SIG-M5 treated with dmso at 0.1 percent for 504 hours (cell line): ENCODE measurements around the gene IRAK4.
"Not testable (repeated sequence)": the region's sequence is repeated elsewhere in the genome, so short reads cannot be mapped to it uniquely, and the experiment has no call there.

Experiments
- DNase-seq: peaks from one replicate; lab custom pipeline; 2025; ENCODE audit not compliant: unreplicated experiment; lab: John Stamatoyannopoulos, UW

IRAK4 gene

DNA sequence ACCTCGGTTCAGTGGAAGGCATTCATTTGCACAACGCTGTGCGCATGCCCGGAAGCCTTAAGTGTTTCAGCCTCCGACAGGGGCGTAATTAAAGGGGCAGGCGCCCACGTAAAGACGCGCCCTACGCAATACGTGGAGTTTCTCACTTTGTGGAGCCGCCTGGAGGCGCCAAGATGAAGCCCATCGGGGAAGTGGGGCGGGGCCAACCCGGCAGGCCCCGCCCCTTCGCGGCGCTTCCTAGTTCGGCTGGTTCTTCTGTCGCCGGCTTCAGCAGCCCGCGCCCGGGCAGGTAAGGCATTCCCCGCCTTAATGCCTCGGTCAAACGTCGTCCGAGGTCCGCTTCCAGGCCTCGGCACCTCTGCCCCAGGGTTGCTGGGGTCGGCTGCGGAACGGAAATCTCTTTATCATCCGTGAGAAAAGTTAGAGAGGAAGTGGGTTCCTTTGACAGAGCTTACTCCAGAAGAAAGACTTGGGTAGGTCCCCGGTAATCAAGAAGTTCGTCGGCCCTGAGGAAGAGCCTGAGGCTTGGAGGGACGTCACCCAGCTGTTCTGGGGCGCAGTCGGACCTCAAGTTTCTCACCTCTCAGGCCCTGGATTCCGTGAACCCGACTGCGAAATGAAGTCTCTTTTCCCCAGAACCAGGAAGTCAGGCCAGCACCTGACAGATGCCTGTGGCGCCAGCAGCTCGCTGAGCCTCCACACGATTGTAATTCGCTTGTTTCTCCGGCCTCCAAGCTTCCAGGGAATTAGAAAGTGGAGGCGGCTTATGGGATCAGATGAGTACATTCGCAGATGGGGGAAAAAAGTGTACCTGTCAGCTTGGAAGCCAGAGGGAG is at the start of gene IRAK4, which contains the start of gene PUS7L:
IRAK4 (plus strand) TSS at position 224 of the 836 bp plus-strand sequence. CDS start 9,161 bp downstream, outside the sequence.
PUS7L (minus strand) TSS at position 63 of the 836 bp plus-strand sequence. CDS start 3,545 bp downstream, outside the sequence.
- peak; percentile 96 for DNase-seq

DNA sequence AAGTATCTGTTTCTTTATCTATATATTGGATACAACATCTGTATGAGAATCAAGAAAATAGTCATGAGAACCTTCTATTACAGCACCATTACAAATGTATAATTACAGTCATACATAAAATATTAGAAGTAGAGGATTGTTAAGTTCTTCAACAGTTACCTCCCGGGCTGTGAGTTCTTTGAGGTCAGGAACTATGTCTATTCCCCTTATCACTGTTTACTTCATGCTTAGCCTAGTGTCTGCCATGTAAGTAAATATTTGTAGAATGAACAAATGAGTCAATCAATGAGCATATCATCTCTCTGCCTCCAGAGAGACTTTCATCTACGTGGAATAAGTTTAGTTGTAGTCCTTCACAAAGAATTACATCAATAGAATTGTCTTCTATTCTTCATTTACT is 47.4 kb upstream of the IRAK4 start:
- no peak for DNase-seq

DNA sequence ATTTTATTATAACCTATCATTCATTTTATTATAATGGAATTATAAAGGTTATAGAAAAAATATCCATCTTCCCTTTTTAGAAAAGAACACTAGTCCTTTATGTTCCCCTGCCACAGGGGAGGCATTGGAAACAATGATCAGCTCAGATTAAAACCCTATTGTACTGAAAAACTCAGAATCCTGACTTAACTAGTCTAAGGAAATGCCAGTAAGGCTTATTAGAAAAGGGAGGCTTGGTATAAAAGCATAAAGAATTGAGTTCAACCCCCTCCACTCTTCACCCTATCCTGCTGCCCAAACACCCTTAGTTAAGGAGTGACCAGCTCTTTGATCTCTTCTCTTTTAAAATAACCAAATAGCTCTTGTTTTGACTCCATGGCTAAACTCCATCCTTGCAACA is 36.1 kb upstream of the IRAK4 start:
- no peak for DNase-seq

DNA sequence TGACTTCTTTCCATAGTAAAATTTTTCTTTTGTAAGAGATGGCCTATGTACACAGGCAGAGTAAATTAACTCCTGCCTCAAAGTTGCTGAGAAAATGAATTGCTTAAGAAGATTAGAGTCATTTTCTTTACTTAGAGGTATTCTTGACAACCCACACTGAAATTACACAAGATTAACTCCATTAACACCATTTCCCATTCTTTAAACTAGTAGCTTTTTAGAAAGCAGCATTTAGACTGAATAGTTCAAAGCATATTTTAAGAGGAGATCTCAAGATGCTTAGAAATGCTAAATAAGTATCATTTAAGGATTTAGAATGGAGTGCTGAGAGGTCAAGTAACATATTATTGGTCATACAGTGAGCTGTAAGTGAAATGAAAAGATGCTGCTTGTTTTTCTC is 35.6 kb upstream of the IRAK4 start:
- no peak for DNase-seq

DNA sequence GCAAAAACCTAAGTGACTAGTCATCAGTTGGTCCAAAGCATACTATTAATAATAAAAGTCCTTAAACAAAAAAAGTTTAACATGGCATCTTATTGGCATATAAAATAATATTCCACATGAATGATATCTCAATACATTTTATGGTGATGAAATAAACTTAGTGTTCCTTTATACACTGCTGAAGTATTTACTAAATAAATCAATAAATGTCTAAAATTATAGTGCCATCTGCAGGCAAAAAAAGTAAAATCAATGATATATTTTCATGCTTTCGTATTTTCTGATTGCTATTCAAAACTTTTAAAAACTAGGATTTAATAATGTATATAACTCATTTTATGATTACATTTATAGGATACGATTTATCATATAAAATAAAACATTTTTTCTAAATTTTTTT is 30.6 kb upstream of the IRAK4 start:
- no peak for DNase-seq

DNA sequence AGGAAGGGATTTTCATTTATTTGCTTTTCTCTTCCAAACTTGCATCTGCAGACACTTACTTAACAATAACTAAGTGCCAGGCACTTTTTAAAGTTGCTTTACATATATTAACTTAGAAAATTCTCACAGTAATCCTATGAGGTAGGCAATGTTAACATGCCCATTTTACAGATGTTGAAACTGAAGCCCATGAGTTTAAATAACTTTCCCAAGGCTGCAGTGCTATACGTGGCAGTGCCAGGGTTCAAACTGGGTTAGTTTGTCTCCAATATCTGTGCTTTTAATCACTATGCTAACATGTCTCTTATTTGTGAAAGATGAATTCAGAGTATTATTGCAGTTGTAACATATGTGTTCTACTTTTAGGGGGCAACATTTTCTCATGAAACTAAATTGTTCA is 30.1 kb upstream of the IRAK4 start:
- no peak for DNase-seq

DNA sequence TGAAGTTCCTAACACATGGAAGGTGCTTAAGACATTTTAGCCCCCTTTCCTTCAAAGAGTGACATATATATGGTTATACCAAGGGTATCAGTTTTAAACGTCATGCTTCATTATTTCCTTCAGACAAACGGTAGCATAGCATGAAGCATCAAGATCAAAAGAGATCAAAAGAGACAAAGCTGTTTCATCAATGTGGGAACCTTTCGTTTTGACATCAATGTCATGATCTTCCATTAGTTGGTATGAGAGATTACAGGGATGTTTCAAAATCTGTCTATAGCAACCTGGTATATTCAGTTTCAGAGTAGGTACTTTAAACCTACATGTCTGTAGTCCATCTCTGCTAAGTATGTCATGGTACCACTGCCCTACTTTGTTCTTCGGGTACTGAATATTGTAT is 28.5 kb upstream of the IRAK4 start:
- DNase-seq, result no peak

- DNase-seq, result no peak
These were observed 25.1 kb upstream of the IRAK4 start for GRCh38 chr12:43733687-43734086.

DNA sequence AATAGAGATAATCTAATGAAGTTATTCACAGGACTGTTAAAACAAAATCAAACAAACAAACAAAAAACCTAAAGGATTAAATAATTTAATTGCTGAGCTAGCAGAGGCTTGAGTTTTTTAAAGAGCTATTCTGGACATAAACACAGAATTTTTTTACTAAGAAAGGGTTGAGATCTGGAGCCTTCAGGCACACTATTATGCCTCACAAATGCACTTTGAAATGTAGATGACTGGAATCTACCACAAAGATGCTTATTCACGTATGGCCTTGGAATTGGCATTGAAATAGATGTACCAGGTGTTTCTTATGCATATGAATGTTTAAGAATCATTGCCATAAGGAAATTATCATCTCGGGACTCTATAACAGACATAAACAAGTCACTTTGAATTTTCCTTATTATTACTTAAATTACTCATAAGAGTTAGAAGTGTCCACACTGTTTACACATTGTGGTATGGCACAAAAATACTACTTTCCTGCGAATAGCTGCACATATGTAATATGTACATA is 21.8 kb upstream of the IRAK4 start:
- DNase-seq, result no peak

DNA sequence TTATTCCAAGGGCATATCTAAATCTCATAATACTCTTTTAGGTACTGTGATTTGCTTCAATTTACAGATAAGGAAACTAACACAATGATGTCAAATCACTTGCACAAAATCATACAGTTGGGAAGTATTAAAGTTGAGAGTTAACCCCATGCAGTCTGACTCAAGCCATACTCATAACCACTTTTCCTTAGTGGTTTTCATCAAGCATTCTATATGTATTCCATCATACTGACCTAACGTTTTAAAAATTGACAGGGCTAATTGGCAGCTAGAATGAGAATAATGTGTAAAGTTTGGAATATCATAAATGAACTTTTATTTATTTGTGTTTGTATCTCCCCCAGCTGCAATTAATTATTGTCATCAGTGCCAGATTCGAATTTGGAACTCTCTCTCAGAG is 21.1 kb upstream of the IRAK4 start:
- DNase-seq, result no peak

DNA sequence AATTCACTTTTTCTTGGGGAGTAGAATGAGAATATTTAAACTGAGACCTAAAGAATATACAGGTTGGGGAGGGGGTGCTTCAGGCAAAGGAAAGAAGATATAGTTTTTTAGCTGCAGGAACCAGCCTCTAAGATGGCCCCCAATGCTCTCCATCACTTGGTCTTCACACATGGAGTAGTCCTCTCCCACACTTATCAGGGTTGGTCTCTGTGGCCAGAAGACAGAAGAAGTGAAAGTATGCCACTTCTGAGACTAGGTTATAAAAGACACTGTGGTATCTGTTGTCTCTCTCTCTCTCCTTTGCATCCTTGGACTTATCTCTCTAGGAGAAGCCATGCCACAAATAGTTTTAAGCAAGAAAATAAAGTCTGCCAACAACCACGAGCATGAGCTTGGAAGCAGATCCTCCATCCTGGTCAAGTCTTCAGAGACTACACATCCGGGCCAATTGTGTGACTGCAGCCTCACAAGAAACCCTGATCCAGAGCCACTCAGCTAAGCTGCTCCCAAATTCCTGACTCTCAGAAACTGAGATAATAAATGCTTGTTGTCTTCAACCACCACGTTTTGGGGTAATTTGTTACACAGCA is 18.1 kb upstream of the IRAK4 start:
- DNase-seq, result no peak

DNA sequence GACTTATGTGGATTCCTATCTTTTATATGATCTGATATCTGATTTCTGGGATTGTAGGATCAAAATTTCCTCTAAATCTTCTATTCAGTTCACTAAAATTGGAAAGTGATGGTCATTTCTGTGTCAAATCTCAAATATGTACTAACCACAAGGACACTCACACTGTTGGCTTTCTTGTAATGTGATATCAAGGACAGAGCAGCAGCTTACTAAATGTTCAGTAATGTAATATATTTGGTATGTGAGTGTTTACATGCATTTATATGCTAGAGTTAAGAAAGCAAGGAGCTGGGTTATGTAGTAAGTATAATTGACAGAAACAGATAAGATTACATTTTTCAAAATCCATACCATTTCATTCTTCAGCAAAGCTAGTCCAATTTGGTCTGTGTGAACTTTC is 16.6 kb upstream of the IRAK4 start:
- no peak for DNase-seq

GRCh38 chr12:43744826-43745225 is 13.9 kb upstream of the IRAK4 start:
- DNase-seq, result no peak

DNA sequence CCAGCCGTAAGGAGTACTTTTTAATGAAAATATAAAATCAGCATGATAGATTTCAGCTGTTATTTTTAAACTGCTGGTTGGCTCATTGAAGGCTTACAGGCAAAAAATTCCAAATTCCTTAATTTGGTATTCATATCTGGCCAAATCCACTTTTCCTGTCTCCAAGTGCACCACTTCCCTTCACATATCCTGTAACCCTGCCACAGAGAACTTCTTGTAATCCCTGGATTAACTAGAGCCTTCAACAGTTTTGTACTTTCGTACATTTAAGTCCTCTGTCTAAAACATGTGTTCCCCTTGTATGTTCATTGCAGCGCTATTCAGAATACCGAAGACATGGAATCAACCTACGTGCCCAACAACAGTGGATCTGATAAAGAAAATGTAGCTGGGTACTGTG is 9.7 kb upstream of the IRAK4 start:
- no peak for DNase-seq

DNA sequence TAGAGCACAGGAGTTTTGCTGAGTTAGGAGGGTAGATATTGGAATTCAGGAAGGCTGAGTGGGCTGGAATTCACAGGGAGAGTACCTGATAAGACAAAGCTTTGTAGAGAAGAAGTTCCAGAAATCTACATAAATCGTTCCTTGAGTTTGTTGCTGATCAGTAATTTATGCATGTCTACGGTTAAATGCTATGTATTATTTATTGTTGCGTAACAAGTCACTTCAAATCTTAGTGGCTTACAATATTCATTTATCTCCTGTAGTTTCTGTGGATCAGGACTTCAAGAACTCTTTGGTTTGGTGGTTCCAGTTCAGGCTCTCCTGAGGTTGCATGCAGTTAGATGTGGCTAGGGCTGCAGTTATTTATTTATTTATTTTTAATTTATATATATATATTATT is 7.9 kb upstream of the IRAK4 start:
- no peak for DNase-seq

DNA sequence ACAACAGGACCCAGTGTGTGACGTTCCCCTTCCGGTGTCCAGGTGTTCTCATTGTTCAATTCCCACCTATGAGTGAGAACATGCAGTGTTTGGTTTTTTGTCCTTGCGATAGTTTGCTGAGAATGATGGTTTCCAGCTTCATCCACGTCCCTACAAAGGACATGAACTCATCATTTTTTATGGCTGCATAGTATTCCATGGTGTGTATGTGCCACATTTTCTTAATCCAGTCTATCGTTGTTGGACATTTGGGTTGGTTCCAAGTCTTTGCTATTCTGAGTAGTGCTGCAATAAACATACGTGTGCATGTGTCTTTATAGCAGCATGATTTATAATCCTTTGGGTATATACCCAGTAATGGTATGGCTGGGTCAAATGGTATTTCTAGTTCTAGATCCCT is 7.4 kb upstream of the IRAK4 start:
- not testable (repeated sequence) for DNase-seq

GRCh38 chr12:43754015-43754414 is 4.7 kb upstream of the IRAK4 start:
- DNase-seq, result no peak

DNA sequence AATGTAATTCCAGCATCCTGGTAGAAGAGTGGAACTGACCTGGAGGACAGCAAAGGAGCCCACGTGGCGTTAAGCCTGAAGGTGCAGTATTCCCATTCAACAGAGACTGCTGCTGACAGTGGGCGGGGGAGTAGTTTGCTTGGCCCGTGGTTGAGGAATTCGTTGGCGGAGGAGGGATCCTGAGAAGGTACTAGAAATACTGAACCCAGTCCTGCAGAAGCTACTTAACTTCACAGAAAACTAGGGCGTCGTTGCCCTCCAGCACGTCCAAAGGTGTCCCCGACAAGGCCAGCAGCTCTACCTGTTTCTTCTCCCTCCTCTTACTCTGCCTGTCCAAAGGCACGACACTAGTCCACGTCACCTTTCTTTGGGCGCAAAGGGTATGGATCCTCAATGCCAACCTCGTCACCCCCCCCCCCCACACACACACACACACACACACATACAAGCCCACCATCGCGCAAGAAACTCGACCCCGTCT is 464 bp upstream of the IRAK4 start:
- peak; percentile 70 for DNase-seq

- DNase-seq, result no peak
These were observed 1.6 kb downstream of the IRAK4 start for GRCh38 chr12:43760396-43760795.

DNA sequence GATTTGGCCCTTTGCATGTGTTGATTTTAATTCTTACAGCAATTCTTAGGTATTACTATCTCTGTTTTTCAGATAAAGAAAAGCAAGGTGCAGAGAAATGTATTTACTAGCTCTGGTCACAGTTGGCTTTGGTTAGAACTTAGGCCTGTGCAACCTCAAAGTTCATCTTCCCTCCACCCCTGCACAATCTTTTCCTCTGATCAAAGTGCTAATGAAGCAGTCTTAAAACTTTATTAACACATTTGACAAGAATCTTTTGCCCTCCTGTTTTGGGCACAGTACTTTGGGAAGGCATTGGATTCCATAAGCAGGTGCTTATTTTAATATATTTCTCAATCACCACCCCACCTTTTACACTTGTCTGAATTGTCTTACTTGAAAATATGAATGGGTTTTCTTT is 2.7 kb downstream of the IRAK4 start:
- DNase-seq, result no peak

DNA sequence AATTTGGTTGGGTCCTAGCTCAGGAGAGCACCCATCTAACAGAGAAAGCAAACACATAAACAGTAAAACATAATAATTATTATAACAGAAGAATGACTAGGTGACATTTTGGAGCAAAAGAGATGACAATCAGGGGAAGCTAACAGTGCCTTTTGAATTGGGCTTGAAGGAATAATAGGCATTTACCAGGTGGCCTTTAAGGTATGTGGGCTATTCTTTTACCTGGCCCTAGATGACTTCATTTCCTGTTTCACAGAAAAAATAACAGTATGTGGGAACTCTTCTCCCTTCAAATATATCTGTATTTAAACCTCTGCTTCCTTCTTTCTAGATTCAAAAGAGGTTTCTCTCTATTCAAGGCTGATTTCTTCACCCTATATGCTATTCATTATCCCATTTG is 3.8 kb downstream of the IRAK4 start:
- no peak for DNase-seq

- DNase-seq, result no peak
These were observed 5.0 kb downstream of the IRAK4 start for GRCh38 chr12:43763769-43764168.
